Dendritic cell treated with granulocyte-macrophage colony-stimulating factor and Interleukin-4, amounts not matched to agents 40 ng/mL and 50 ng/mL, for 4 days (primary cell): ENCODE data around the gene SF1.
"Not testable (repeated sequence)": the region's sequence is repeated elsewhere in the genome, so short reads cannot be mapped to it uniquely, and the experiment has no call there.

Source experiments
- H3K27ac Mint-ChIP-seq: one replicate; pipeline ENCODE4 v1.8.0; 2022; ENCODE audit warnings: mild to moderate bottlenecking, mixed read lengths
- H3K27me3 Mint-ChIP-seq: one replicate; pipeline ENCODE4 v1.8.0; 2022; ENCODE audit warnings: mild to moderate bottlenecking, mixed read lengths
- H3K36me3 Mint-ChIP-seq: one replicate; pipeline ENCODE4 v1.8.0; 2022; ENCODE audit warnings: low read depth, mixed read lengths
- H3K4me1 Mint-ChIP-seq: one replicate; pipeline ENCODE4 v1.8.0; 2022; ENCODE audit warnings: low read depth, mixed read lengths
- H3K4me3 Mint-ChIP-seq: one replicate; pipeline ENCODE4 v1.8.0; 2022; ENCODE audit warnings: mild to moderate bottlenecking, moderate library complexity, mixed read lengths
- H3K9me3 Mint-ChIP-seq: one replicate; pipeline ENCODE4 v1.8.0; 2022; ENCODE audit warnings: mixed read lengths
- intact Hi-C: fragments of 100-400 bp; cut with micrococcal nuclease; formaldehyde crosslinking; loops from one replicate; pipeline ENCODE4 v1.15.0; 2022

SF1 gene

GRCh38 chr11:64778473-64779298 is at the start of gene SF1:
Gene SF1, minus strand, starts transcription at chr11:64778542. Its CDS starts 150 bp downstream, at chr11:64778392.
- Mint-ChIP-seq H3K27me3 (no peaks in the 10 kb centered on the region), H3K4me3 (peak within 1 kb of the TSS; percentile 84), H3K4me1 (peaks cover 34% of the 10 kb centered on the region), H3K36me3 (peaks cover 44% of the 10 kb centered on the region), H3K9me3 (no peaks in the 10 kb centered on the region), H3K27ac (peak within 1 kb of the TSS; percentile 95)
- intact Hi-C loops, result loop anchor here (1.0 to 5.0 kb wide), 2 partner anchors 25 to 36 kb away; partner anchors contain the start of genes MAP4K2 and RASGRP2

GRCh38 chr11:64827451-64827839 is 49.1 kb upstream of the SF1 start:
- Mint-ChIP-seq H3K4me1 (no peaks in the 10 kb centered on the region), H3K4me3 (no peak overlapping the region)

GRCh38 chr11:64826578-64827450 is 48.5 kb upstream of the SF1 start:
- Mint-ChIP-seq H3K9me3 (no peaks in the 10 kb centered on the region), H3K4me3 (no peak overlapping the region), H3K27ac (no peak overlapping the region), H3K27me3 (peaks cover 3% of the 10 kb centered on the region), H3K36me3 (no peaks in the 10 kb centered on the region), H3K4me1 (no peaks in the 10 kb centered on the region)
- intact Hi-C loops, result no loop called here

More at GRCh38 chr11:64827451-64827839, 49.1 kb upstream of the SF1 start:
- H3K27ac Mint-ChIP-seq, result no peak overlapping the region
- H3K27me3 Mint-ChIP-seq, result peaks cover 3% of the 10 kb centered on the region
- no peaks in the 10 kb centered on the region for H3K36me3 Mint-ChIP-seq
- H3K9me3 Mint-ChIP-seq, result no peaks in the 10 kb centered on the region
- intact Hi-C loops, result no loop called here

- peaks cover 3% of the 10 kb centered on the region for H3K27me3 Mint-ChIP-seq
- H3K4me3 Mint-ChIP-seq, result no peak overlapping the region
- H3K4me1 Mint-ChIP-seq, result no peaks in the 10 kb centered on the region
- no peak overlapping the region for H3K27ac Mint-ChIP-seq
- H3K9me3 Mint-ChIP-seq, result no peaks in the 10 kb centered on the region
- no peaks in the 10 kb centered on the region for H3K36me3 Mint-ChIP-seq
- intact Hi-C loops, result no loop called here
Observed at GRCh38 chr11:64826062-64826461, 47.7 kb upstream of the SF1 start.

- Mint-ChIP-seq H3K4me1 (no peaks in the 10 kb centered on the region), H3K27ac (no peak overlapping the region), H3K9me3 (no peaks in the 10 kb centered on the region), H3K27me3 (peaks cover 3% of the 10 kb centered on the region), H3K4me3 (no peak overlapping the region), H3K36me3 (no peaks in the 10 kb centered on the region)
- intact Hi-C loops, result no loop called here
Observed at GRCh38 chr11:64823568-64824119, 45.3 kb upstream of the SF1 start.

GRCh38 chr11:64817476-64817875 is 39.1 kb upstream of the SF1 start:
- no peak overlapping the region for H3K4me3 Mint-ChIP-seq
- H3K4me1 Mint-ChIP-seq, result no peaks in the 10 kb centered on the region

GRCh38 chr11:64815433-64815832 is 37.1 kb upstream of the SF1 start:
- H3K27ac Mint-ChIP-seq, H3K36me3 Mint-ChIP-seq, H3K4me3 Mint-ChIP-seq, H3K9me3 Mint-ChIP-seq, H3K4me1 Mint-ChIP-seq, H3K27me3 Mint-ChIP-seq, intact Hi-C loops: not testable (repeated sequence)

More at GRCh38 chr11:64817476-64817875, 39.1 kb upstream of the SF1 start:
- Mint-ChIP-seq H3K36me3 (no peaks in the 10 kb centered on the region), H3K27me3 (peaks cover 4% of the 10 kb centered on the region), H3K9me3 (no peaks in the 10 kb centered on the region), H3K27ac (no peak overlapping the region)
- intact Hi-C loops, result no loop called here

GRCh38 chr11:64814712-64815187 is 36.4 kb upstream of the SF1 start:
- Mint-ChIP-seq H3K4me3 (no peak overlapping the region), H3K36me3 (peaks cover 8% of the 10 kb centered on the region), H3K27ac (no peak overlapping the region), H3K9me3 (no peaks in the 10 kb centered on the region), H3K27me3 (peaks cover 4% of the 10 kb centered on the region), H3K4me1 (peaks cover 12% of the 10 kb centered on the region)
- intact Hi-C loops, result no loop called here

- peaks cover 6% of the 10 kb centered on the region for H3K27me3 Mint-ChIP-seq
- no peak overlapping the region for H3K27ac Mint-ChIP-seq
- no peak overlapping the region for H3K4me3 Mint-ChIP-seq
- peaks cover 8% of the 10 kb centered on the region for H3K36me3 Mint-ChIP-seq
- no peaks in the 10 kb centered on the region for H3K9me3 Mint-ChIP-seq
- peaks cover 19% of the 10 kb centered on the region for H3K4me1 Mint-ChIP-seq
- intact Hi-C loops, result no loop called here
Observed at GRCh38 chr11:64813826-64814225, 35.5 kb upstream of the SF1 start.

- intact Hi-C loops, result loop anchor here (2.0 kb wide), 1 partner anchor 30 kb away; no protein-coding TSS in a partner anchor
- Mint-ChIP-seq H3K4me1 (peaks cover 32% of the 10 kb centered on the region), H3K27ac (peak overlapping the region; percentile 83), H3K36me3 (peaks cover 36% of the 10 kb centered on the region), H3K9me3 (no peaks in the 10 kb centered on the region), H3K4me3 (peak overlapping the region; percentile 99), H3K27me3 (peaks cover 6% of the 10 kb centered on the region)
Observed at GRCh38 chr11:64810891-64811272, 32.5 kb upstream of the SF1 start.

- H3K36me3 Mint-ChIP-seq, result peaks cover 41% of the 10 kb centered on the region
- intact Hi-C loops, result loop anchor here (2.0 kb wide), 1 partner anchor 30 kb away; no protein-coding TSS in a partner anchor
- peaks cover 1% of the 10 kb centered on the region for H3K27me3 Mint-ChIP-seq
- peak within 1 kb of the TSS; percentile 83 for H3K27ac Mint-ChIP-seq
- H3K4me1 Mint-ChIP-seq, result peaks cover 32% of the 10 kb centered on the region
- H3K9me3 Mint-ChIP-seq, result no peaks in the 10 kb centered on the region
- H3K4me3 Mint-ChIP-seq, result peak within 1 kb of the TSS; percentile 99
Observed at GRCh38 chr11:64810271-64810890, 32.0 kb upstream of the SF1 start, which contains the start of gene MEN1. Gene MEN1, minus strand, starts transcription at chr11:64810551. Its CDS starts 442 bp downstream, at chr11:64810109.

- Mint-ChIP-seq H3K27me3 (peaks cover 1% of the 10 kb centered on the region), H3K4me1 (peaks cover 32% of the 10 kb centered on the region), H3K9me3 (no peaks in the 10 kb centered on the region), H3K4me3 (peak overlapping the region; percentile 99), H3K36me3 (peaks cover 46% of the 10 kb centered on the region), H3K27ac (peak overlapping the region; percentile 83)
- intact Hi-C loops, result loop anchor here (2.0 kb wide), 1 partner anchor 29 kb away; no protein-coding TSS in a partner anchor
Observed at GRCh38 chr11:64809781-64810241, 31.5 kb upstream of the SF1 start.

- Mint-ChIP-seq H3K4me1 (peaks cover 52% of the 10 kb centered on the region), H3K4me3 (no peak overlapping the region), H3K9me3 (no peaks in the 10 kb centered on the region), H3K27ac (no peak overlapping the region), H3K27me3 (peaks cover 1% of the 10 kb centered on the region), H3K36me3 (peaks cover 48% of the 10 kb centered on the region)
- intact Hi-C loops, result no loop called here
Observed at GRCh38 chr11:64805481-64805880, 27.1 kb upstream of the SF1 start.
